HG03097 (cell line): ENCODE data around the gene YY1.
"Not testable (repeated sequence)": the region's sequence is repeated elsewhere in the genome, so short reads cannot be mapped to it uniquely, and the experiment has no call there.

Source experiments
- ATAC-seq: cut with Tn5 transposase; IDR thresholded peaks from one replicate; pipeline ENCODE4 v1.9.1; 2021; ENCODE audit not compliant: unreplicated experiment, low FRiP score

YY1 gene

GRCh38 chr14:100213587-100213955, 25.4 kb upstream of the YY1 start:
- no peak for ATAC-seq

DNA sequence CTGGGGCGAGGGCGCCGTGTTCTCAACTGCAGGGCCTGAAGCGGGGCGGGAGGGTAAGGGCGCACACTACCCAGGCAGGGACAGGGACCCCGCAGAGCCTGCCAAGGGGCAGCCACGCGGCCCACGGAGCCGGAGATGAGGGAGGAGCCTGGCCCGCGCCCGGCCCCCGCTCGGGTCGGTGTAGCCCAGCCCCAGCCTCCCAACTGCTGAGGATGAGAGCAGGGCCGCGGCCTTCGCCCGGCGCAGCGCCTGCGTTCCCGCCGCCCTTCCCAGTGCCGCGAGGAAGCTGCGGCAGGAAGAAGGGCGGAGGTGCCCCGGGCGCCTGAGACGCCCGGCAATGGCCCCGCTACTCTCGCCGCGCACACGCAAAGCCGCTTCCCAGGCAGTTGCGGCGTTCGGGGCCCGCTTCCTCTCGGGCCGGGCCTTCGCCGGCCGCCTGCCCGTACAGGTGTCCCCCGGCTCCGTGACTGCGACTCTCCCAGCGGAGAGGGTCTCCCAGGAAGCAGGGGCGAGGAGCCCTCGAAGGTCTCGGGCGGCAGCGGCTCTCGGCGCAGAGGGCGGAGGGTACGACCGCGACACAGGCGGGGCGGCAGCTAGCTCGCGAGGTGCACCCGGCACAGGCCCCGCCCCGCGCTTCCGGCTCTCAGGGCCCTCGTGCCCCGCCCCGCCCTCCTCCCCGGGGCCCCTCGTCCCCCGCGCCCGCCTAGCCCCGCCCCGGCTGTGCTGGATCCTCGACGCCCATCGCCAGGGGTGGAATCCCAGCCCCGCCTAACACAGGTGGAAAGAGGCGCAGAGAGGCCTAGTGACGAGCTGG, 24.8 kb upstream of the YY1 start:
- ATAC-seq, result peak; percentile 87

- no peak for ATAC-seq
Measured at GRCh38 chr14:100214770-100215083, 24.2 kb upstream of the YY1 start.

- ATAC-seq, result no peak
Measured at GRCh38 chr14:100215330-100215885, 23.5 kb upstream of the YY1 start.

DNA sequence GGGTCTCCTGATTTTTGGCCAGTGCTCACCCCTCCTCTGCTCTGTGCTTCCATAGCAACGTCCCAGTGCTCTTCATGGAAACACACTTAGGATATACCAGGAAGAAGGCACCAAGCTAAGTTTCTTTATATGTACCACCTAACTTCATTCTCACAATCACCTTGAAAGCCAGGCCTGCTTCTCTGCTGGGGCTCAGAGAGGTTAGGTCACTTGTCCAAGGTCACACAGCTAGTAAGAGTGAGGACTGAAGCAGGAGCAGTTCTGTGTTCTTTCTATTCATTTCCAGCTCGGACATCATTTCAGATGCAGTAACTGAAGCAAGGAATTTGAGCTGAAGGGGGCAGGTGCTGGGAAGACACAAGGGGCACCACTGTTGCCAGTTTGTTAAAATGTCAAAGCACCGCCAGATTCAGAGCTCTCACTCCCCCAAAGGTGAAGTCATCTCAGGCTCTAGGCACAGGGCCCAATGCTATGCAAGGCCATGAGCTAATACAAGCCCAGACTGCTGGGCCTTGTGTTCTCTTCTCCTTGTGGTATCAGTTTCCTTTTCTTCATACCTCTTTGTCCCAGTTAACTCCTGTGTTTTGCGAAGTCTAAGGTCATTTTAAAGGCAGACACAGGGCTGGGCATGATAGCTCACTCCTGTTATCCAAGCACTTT, 19.7 kb upstream of the YY1 start:
- ATAC-seq, result no peak

GRCh38 chr14:100221533-100222223, 17.3 kb upstream of the YY1 start:
- peak; percentile 83 for ATAC-seq

DNA sequence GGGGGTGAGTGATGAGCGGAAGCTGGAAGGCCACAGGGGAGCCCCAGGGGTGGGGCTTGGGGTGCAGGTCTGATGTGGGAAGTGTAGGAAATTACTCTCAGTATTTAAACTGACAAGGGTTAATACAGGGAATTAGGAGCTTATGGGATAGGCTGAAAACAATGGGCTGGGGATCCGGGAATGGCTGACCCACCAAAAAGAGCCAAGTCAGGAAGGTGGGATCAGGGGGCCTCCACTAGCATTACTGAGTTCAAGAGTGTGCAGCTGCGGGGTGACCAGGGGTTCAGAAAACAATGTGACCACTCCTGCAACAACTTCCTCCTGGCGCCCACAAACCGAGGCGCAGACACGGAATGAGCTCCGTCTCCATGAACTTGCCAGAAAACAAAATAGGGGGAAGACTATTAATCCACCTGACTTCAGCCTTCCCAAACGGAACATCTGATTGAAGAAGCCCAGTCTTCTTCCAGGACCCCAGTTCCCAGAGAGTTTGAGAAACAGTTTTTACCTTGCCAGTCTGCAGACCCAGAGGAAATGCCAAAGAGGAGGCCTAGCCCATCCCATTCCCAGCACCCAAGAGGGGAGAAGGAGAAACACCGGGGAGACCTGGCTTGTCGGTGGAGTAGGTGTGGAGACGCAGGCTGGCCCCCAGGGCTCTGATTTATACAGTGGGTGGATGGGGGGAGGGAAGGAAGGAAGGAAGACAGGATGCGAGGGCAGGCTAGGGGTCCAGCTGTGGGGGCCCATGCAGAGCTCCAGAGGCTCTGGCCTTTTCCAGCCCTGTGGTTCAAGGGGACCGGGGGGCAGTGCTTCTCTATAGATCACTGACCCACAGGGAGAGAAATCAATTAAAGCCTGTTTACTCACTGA, 16.5 kb upstream of the YY1 start:
- no peak for ATAC-seq

GRCh38 chr14:100223332-100224201, 15.4 kb upstream of the YY1 start:
- no peak for ATAC-seq

DNA sequence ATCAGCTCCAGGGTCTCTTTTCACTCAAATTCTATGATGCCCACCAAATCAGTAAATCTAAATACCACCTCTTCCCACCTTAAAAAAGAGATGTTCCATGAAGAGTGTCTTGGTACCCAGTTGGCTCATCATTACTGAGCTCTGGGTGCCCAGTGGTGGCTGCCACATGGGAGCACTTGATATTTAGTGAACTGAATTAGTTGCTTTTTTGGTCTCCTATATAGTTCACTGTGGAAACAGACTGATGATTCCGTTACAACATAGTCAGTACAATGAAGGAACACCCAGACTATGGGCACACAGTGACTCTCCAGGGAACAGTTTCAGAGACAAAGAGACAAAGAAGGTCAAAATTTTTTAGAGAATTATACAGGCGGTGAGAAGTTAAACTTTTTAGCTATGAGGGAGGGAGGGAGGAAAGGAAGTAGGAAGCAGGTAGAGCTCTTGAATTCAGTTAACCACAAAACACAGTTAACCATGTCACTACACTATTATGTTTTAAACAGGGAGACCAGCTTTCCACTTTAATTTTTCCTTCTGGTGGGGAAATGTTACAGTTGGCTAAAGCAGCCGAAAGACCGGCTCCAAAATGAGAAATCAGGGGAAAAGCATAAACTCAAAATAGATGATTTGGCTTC, 14.6 kb upstream of the YY1 start:
- no peak for ATAC-seq

GRCh38 chr14:100225169-100225568, 13.8 kb upstream of the YY1 start:
- ATAC-seq, result no peak

GRCh38 chr14:100230361-100230760, 8.6 kb upstream of the YY1 start:
- ATAC-seq, result no peak

GRCh38 chr14:100234511-100234910, 4.4 kb upstream of the YY1 start:
- no peak for ATAC-seq

DNA sequence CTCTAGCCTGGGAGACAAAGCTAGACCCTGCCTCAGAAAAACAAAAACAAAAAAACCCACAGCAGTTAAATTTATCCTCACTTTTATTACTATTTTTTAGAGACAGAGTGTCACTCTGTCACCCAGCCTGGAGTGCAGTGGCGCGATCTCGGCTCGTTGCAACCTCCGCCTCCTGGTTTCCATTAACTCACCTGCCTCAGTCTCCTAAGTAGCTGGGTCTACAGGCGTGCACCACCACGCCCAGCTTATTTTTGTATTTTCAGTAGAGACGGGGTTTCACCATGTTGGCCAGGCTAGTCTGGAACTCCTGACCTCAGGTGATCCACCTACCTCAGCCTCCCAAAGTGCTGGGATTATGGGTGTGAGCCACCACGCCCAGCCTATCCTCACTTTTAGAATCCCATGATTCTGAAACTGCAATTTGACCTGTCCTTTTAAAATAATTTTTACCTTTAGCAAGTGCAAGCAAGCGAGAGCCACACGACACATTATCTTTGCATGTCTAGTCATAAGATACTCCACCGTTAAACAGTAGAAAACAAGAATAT, 2.6 kb upstream of the YY1 start:
- ATAC-seq, result not testable (repeated sequence)

DNA sequence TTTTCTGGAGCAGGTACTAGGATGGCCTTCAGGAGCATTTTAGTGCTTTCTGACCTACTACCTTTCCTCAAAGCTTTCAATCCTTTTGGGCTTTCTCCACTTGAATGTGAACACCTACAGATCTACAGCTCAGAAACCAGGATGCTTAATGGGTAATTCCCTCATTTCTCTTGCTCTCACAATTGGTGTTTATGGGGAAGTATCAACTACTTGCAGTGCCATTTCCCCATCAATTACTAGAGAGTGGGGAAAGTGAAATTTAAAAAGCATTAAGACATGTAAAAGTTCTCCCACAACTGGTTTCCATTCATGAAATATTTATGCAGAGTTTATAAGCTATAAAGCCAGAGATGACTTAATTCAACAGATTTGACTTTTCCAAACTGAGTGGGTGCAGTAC, 2.1 kb upstream of the YY1 start:
- ATAC-seq, result no peak

DNA sequence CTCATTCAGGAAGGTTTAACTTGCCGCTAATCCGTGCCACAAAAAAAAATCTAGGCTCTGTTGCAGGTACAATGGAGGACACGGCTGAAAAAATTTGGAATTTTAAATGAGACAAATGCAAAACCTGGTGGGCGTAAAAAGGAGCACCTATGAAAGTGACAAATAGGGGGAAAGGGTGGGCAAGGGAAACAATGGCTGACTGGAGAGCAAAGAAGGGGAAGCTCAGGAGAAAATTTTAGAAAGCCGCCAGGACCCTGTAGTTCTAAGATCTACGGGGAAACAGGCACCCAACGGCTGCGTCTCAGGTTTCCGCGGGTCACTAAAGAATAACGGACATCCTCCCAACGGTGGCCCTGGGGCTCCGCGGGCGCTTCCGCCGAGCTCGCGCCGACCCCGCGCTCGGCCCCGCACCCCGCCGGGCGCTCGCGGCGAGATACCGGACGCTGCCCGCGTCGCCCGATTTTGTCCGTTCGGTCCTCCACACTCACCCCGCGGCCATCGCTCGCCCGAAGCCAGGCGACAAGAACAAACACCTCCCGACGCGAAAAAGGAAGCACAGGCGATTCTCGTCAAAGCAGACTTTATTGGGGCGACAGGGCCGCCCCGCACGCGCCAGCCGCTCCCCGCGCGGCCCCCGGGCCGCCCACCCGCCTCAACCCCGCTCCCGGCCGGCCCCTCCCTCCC, 1.1 kb upstream of the YY1 start:
- no peak for ATAC-seq

- ATAC-seq, result peak; percentile 0
Measured at GRCh38 chr14:100239211-100239839, 381 bp downstream of the YY1 start.

DNA sequence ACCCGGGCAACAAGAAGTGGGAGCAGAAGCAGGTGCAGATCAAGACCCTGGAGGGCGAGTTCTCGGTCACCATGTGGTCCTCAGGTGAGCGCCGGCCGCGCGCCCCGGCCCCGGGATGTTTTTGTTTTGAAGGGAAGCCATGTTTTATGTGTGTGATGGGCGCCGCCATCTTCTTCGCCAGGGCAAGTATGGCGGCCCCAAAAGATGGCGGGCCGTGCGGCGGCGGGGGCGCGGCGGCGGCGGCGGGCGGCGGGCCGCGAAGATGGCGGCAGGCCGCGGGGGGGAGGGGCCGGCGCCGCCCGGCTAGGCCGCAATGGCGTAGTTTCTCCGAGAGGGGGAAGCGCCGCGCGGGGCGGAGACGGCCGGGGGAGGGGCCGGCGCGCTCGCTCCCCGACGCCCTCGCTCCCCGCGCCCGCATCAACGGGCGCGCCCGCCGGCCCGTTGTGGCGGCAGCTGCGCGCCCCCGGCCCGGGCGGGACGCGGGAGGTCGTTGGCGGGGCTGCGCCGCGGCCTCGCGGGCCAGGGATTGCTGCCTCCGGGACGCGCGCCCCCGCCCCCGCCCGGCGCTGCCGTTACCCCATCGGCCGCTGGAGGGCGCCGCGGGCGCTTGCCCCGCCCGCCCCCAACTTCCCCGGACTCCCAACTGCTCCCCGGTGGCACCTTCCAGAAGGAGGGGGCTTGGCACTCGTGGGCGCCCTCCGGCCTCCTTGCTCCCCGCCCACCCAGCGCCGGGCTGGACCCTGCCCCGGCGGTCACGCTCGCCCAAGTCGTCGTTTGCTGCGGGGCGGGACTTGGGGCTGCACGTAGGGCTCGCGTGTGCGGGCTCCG, 1.1 kb downstream of the YY1 start:
- ATAC-seq, result peak; percentile 30
